Anterior cingulate cortex (tissue), 58 donors: ENCODE measurements around the gene NEK4.
A peak's percentile ranks its signal among the peaks of the same experiment; 100 is the strongest.

Experiments
- DNase-seq, 58 donors: peaks; one replicate each; lab custom pipeline; 2025; lab: John Stamatoyannopoulos, UW

The NEK4 gene

GRCh38 chr3:52770496-52771333 is at the start of gene NEK4:
Gene NEK4 (minus strand): TSS chr3:52770940. CDS start chr3:52770746, 194 bp downstream.
- DNase-seq, result peak; percentile 48 to 97 (median 88)

DNA sequence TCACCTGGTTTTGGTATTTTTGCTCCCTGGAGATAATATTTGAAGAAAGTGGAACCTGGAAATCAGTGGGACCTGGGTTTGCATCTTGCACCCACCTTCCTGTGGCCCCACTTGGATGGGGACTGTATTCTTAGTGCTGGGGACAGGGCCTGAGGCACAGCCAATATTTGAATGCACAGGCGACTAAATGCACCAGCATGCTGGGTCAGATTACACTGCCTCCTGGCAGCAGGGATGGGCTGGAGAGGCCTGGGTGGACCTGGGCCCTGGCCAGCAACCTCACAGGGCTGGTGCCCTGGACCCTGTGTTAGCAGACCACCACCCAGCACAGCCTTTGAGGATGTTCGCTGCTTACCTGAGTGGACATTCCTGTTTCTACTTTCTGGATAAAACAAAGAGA is 49.2 kb upstream of the NEK4 start:
- DNase-seq, result no peak

- DNase-seq, result no peak
Measured at GRCh38 chr3:52817860-52818259, 47.1 kb upstream of the NEK4 start.

GRCh38 chr3:52817221-52817620 is 46.5 kb upstream of the NEK4 start:
- no peak for DNase-seq

- no peak for DNase-seq
Measured at GRCh38 chr3:52816654-52817053, 45.9 kb upstream of the NEK4 start.

- DNase-seq, result no peak
Measured at GRCh38 chr3:52816199-52816598, 45.5 kb upstream of the NEK4 start.

GRCh38 chr3:52813810-52814209 is 43.1 kb upstream of the NEK4 start:
- DNase-seq, result no peak

- no peak for DNase-seq
Measured at GRCh38 chr3:52811452-52812011, 40.8 kb upstream of the NEK4 start.

DNA sequence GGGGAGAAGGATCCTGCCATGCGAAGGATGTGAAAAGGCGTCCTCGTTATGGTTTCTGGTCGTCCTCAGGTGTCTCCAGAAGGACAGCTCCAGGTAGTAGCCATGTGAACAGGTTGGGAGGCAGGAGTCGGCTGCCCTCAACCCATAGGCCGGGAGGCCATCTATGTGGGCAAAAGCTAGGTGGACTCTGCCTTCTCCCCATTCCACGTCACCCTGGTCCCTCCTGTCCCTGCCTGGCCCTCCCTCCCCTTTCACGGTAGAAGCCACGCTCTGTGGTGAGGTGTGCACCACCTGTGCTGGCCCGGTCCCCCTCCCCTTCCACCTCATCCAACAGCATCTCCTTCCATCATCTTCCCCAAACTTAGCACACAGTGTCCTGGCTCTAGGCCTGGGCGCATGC is 40.2 kb upstream of the NEK4 start:
- DNase-seq, result no peak

GRCh38 chr3:52809662-52810377 is 39.1 kb upstream of the NEK4 start:
- DNase-seq, result no peak

DNA sequence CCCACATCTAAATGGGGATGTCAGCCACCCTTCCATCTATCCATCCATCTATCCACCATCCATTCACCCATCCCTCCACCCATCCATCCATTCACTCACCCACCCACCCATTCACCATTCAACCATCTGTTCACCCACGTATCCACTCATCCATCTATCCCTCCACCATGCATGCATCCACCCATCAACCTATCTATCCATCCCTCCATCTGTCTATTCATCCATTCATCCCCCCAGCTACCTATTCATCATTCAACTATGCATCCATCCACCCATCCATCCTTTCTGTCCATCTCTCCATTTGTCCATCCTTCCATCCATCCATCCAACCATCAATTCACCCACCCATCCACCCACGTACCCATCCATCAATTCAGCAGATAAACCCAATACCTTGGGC is 38.4 kb upstream of the NEK4 start:
- no peak for DNase-seq

DNA sequence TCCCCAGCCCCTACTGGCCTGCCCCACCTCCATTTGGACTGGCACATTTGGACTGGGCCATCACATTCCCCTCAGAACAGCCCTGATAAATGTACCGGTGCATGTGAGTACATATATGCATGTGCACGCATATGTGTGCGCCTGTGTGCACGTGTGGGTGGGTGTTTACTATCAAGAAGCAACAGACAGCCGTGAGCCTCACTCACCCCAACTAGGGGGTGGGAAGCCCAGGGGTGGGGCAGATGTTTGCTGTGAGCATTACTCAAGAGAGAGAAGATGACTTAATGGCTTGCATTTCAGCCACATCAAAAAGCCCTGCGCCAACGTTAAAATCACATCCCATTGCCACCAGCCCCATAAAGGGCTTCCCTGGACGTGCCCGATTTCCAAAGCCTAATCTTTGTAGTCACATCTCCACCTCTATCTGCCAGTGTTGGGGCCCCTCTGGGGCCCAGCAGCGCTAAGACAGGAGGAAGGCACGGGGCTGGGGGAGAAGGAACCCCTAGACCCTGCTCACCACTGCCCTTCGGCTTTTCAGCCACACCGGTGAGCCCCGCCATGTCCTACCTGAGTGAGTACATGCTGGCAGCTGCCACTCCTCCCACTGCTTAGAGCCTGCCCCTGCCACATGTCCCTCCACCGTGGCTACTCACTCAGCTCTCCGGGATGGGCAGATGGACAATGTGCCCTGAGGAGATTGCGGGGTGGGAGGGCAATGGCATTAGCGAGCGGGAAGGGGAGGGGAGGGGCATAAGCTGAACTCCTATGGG is 34.7 kb upstream of the NEK4 start:
- DNase-seq, result no peak

- no peak for DNase-seq
Measured at GRCh38 chr3:52801839-52802238, 31.1 kb upstream of the NEK4 start.

- DNase-seq, result no peak
Measured at GRCh38 chr3:52800079-52800478, 29.3 kb upstream of the NEK4 start.

DNA sequence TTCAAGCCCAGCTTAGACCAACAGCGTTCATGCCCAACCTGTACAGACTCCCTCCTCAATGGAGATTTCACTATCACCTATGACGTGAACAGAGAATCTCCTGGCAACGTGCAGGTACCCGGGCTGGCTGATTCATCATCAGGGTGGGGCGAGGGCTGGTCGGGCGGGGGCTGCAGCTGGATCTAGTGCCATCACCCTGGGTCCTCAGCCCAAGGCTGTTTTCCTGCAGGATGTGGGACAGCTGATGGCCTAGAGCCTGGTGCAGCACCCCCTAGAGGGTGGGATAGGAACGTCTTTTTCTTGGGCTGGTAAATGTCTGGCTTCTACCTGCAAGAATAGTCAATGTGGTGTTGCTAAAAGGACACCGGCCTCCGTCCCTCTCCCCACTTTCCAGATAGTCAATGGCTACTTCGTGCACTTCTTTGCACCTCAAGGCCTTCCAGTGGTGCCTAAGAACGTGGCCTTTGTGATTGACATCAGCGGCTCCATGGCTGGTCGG is 28.3 kb upstream of the NEK4 start:
- peak in 1 of 58 donors; percentile 7 for DNase-seq

DNA sequence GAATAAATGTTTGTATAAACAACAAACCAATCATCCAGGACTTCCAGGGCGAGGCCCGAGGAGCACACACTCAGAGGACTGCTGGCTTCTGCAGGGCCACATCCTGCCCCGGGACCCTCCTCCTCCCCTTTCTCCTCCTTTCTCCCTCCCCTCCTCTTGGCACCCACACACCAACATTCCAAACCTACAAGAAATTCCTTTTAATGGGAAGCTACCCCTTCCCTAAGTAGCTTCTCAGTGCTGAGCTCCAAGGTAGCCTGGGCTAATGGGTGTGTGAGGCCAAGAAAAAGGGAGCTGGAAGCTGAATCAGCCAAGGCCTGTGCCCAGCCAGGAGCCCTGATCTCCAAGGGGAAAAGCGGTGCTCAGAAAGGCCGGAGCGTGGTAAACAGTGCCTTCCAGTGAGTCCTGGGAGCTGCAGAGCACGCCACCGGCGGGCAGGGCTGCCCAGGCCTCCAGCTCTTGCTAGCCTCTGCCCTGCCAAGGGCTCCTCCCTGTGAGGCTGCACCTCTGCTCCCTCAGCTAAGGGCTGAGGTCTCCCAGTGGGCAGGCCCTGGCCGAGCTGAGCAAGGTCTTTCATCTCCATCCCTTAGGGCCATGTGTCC is 27.7 kb upstream of the NEK4 start:
- no peak for DNase-seq

GRCh38 chr3:52796411-52796810 is 25.7 kb upstream of the NEK4 start:
- no peak for DNase-seq

GRCh38 chr3:52795298-52795900 is 24.7 kb upstream of the NEK4 start:
- no peak for DNase-seq

- DNase-seq, result no peak
Measured at GRCh38 chr3:52794612-52795099, 23.9 kb upstream of the NEK4 start, which contains the start of gene ITIH3. Gene ITIH3 (plus strand): TSS chr3:52794796. CDS start chr3:52794804, 8 bp downstream.
